CD4-positive, alpha-beta T cell (primary cell): ENCODE data around the gene EIF4B. TPM values are rescaled to one million over a fixed set of nuclear protein-coding genes. Genes with fewer than 3 reads are reported as not detected.

Source experiments
- ATAC-seq: fragments of 200-7000 bp; cut with Tn5 transposase; one replicate; pipeline ENCODE4 v1.10.0; 2022; ENCODE audit warnings: mild to moderate bottlenecking; ENCODE audit not compliant: poor library complexity
- CTCF ChIA-PET: fragments of 350-600 bp; sonication (Branson Sonifier 250); formaldehyde crosslinking; loops from one replicate; lab custom pipeline; 2021; ENCODE audit warnings: antibody characterized with exemption, inconsistent platforms; lab: Charles Lee
- POLR2A ChIA-PET: fragments of 350-600 bp; sonication (Branson Sonifier 250); formaldehyde crosslinking; loops from one replicate; lab custom pipeline; 2021; ENCODE audit warnings: antibody characterized with exemption, inconsistent platforms; lab: Charles Lee
- DNase-seq, 14 experiments: peaks; one replicate each; pipeline ENCODE4 v3.0.0-alpha.2; 2013 to 2020; ENCODE audit warnings: mixed read lengths in 2 of 14
- H3K27ac ChIP-seq, 2 donors: one replicate each; pipeline versions ENCODE4 v1.5.1 to v1.7.0; 2013; ENCODE audit warnings: low read length in 2 of 2, low read depth in 1 of 2, mild to moderate bottlenecking in 1 of 2
- H3K27me3 ChIP-seq, 2 experiments: 1 replicate in 1 of 2; 2 replicates in 1 of 2; pipeline versions ENCODE4 v1.6.1 to v1.7.0; 2013; ENCODE audit warnings: low read length in 2 of 2, control low read depth in 1 of 2, mild to moderate bottlenecking in 1 of 2, moderate library complexity in 1 of 2; ENCODE audit not compliant: insufficient read depth in 2 of 2, control insufficient read depth in 1 of 2
- H3K36me3 ChIP-seq: one replicate; pipeline ENCODE4 v1.6.1; 2013; ENCODE audit warnings: low read length, control low read depth; ENCODE audit not compliant: insufficient read depth
- H3K4me1 ChIP-seq: one replicate; pipeline ENCODE4 v1.6.1; 2013; ENCODE audit warnings: low read length, control low read depth; ENCODE audit not compliant: insufficient read depth
- H3K4me3 ChIP-seq: one replicate; pipeline ENCODE4 v1.5.1; 2013; ENCODE audit warnings: mild to moderate bottlenecking, low read length, moderate library complexity
- H3K9me3 ChIP-seq, 2 experiments: 1 replicate in 1 of 2; 2 replicates in 1 of 2; pipeline versions ENCODE4 v1.6.1 to v1.7.0; 2013; ENCODE audit warnings: low read length in 2 of 2, mild to moderate bottlenecking in 2 of 2, control low read depth in 1 of 2, moderate library complexity in 1 of 2; ENCODE audit not compliant: control insufficient read depth in 1 of 2, insufficient read depth in 1 of 2
- H3K27ac Mint-ChIP-seq: one replicate; pipeline ENCODE4 v1.8.0; 2020; ENCODE audit warnings: mixed read lengths
- H3K27me3 Mint-ChIP-seq: one replicate; pipeline ENCODE4 v1.8.0; 2021; ENCODE audit warnings: mixed read lengths
- H3K36me3 Mint-ChIP-seq: one replicate; pipeline ENCODE4 v1.8.0; 2021; ENCODE audit warnings: low read depth, mixed read lengths
- H3K4me1 Mint-ChIP-seq: one replicate; pipeline ENCODE4 v1.8.0; 2021; ENCODE audit warnings: low read depth, mixed read lengths
- H3K4me3 Mint-ChIP-seq: one replicate; pipeline ENCODE4 v1.8.0; 2020; ENCODE audit warnings: mild to moderate bottlenecking, mixed read lengths
- H3K9me3 Mint-ChIP-seq: one replicate; pipeline ENCODE4 v1.8.0; 2020; ENCODE audit warnings: mixed read lengths
- intact Hi-C, 2 experiments: fragments of 100-400 bp; cut with DNase I in 1 of 2; cut with micrococcal nuclease in 1 of 2; formaldehyde crosslinking; loops; one replicate each; pipeline versions ENCODE4 v1.15.1 to v1.9.0; 2023 to 2025; cut with DNase I, micrococcal nuclease
- total RNA-seq, 174 experiments: library from RNA in 2 of 174; stranded (reverse) in 2 of 174; gene quantifications; one replicate each; pipeline ENCODE4 v1.2.3 and lab custom pipeline; 2021 to 2026
- TF ChIP-seq, protein P1 (sequence below): fragments of 200-600 bp; IDR thresholded peaks from one replicate; pipeline ENCODE4 v1.8.0; 2022; ENCODE audit warnings: antibody characterized with exemption, mild to moderate bottlenecking

EIF4B gene
- total RNA-seq, 2 experiments from 2014 or later, result 794 to 806 TPM

DNA sequence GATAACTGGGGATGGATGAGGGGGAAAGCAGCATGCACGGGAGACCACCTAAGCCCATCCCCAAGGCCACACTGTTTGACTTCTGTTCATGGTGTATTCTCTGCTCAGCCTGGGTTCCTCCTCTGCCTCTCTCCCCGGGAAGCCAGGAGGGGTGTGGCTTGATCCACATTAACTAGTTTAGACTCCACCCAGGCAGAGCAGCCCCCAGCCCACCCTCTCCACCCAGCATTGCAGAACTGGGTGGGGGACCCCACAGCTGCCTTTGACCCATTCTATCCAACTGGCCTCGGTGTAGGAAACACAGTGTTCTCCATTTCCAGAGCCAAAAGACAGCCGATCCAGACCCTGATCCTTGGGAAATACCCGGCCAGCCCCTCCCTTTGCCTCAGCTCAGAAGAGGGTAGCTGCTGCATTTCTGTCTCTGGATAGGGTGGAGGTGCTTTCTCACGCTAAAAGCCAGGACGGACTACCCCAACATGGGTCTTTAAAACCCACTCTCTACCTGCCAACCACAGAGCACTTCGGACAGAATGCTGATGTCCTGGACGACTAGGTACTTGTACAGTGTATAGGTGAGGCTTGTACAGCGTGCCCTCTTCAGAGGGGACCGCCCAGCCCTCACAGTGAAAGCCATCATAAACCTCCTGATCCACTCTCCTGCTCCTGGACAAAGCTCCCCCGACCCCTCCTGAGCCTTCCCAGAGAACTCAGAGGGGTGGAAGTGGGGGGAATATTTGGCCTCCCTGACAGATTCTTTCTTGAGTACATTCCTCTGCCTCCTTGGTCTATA, 63.6 kb downstream of the EIF4B start:
- CTCF ChIA-PET, result interaction anchor here (6.7 kb wide), 1 partner anchor 31 kb away, joined by 114 read pairs; the partner anchor contains the start of genes IGFBP6 and SOAT2
- H3K27ac Mint-ChIP-seq, result peak overlapping the region; percentile 42
- POLR2A ChIA-PET, result interaction anchor here (2.4 kb wide), 1 partner anchor 10 kb away, joined by 9 read pairs; the partner anchor contains the start of gene SPRYD3

DNA sequence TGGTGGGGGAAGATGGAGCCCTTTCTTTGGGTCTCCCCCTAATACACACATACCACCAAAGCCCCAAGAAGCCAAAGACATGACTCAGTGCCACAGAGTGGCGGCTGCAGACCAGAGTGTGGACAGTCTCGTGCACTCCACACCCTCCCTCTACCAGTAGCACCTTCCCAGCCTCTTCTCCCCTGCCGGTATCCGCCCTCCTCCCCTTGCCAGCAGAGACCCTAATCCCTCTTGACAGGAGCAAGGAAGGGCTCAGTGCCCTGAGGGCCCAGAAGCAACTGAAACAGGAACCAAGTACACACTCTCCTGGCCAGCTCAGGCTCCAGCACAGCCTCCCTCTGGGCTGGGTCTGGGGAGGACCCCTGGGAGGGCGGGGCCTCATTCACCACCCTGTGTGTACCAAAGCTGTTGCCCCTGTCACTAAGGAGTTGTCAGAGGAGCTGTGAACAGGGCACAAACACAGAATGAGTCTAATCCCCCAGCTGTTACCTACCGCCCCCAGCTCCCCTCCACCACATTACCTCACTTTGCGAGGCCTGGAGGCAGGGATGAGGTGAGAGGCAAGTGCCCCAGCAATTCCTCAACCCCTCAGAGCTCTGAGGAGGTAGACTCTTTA, 64.7 kb downstream of the EIF4B start:
- intact Hi-C loops, result no loop called here
- H3K36me3 Mint-ChIP-seq, result peaks cover 93% of the 10 kb centered on the region
- Histone ChIP-seq H3K4me3 (no peak overlapping the region), H3K9me3 (no peaks in the 10 kb centered on the region), H3K36me3 (peaks cover 83% of the 10 kb centered on the region), H3K27ac (no peak overlapping the region), H3K27me3 (no peaks in the 10 kb centered on the region), H3K4me1 (peaks cover 8% of the 10 kb centered on the region)
- peaks cover 23% of the 10 kb centered on the region for H3K4me1 Mint-ChIP-seq
- H3K27me3 Mint-ChIP-seq, result no peaks in the 10 kb centered on the region
- no peaks in the 10 kb centered on the region for H3K9me3 Mint-ChIP-seq
- ChIA-PET POLR2A (interaction anchor here (1.0 kb wide), 1 partner anchor 9 kb away, joined by 3 read pairs; the partner anchor contains the start of gene SPRYD3), CTCF (no interaction called here)
- H3K4me3 Mint-ChIP-seq, result peak overlapping the region; percentile 43
- ATAC-seq, result no peak
- H3K27ac Mint-ChIP-seq, result peak overlapping the region; percentile 42
- TF ChIP-seq, protein P1, sequence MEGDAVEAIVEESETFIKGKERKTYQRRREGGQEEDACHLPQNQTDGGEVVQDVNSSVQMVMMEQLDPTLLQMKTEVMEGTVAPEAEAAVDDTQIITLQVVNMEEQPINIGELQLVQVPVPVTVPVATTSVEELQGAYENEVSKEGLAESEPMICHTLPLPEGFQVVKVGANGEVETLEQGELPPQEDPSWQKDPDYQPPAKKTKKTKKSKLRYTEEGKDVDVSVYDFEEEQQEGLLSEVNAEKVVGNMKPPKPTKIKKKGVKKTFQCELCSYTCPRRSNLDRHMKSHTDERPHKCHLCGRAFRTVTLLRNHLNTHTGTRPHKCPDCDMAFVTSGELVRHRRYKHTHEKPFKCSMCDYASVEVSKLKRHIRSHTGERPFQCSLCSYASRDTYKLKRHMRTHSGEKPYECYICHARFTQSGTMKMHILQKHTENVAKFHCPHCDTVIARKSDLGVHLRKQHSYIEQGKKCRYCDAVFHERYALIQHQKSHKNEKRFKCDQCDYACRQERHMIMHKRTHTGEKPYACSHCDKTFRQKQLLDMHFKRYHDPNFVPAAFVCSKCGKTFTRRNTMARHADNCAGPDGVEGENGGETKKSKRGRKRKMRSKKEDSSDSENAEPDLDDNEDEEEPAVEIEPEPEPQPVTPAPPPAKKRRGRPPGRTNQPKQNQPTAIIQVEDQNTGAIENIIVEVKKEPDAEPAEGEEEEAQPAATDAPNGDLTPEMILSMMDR, result no peak
- no peak for DNase-seq

More for the DNA sequence above, 63.6 kb downstream of the EIF4B start:
- Mint-ChIP-seq H3K27me3 (no peaks in the 10 kb centered on the region), H3K4me1 (peaks cover 16% of the 10 kb centered on the region), H3K9me3 (no peaks in the 10 kb centered on the region), H3K4me3 (no peak overlapping the region), H3K36me3 (peaks cover 93% of the 10 kb centered on the region)
- Histone ChIP-seq H3K27ac (no peak overlapping the region), H3K4me3 (no peak overlapping the region), H3K4me1 (peaks cover 12% of the 10 kb centered on the region), H3K9me3 (no peaks in the 10 kb centered on the region), H3K36me3 (peaks cover 83% of the 10 kb centered on the region), H3K27me3 (no peaks in the 10 kb centered on the region)
- intact Hi-C loops, result loop anchor here (5.0 to 10.0 kb wide), 2 partner anchors 125 to 217 kb away; no protein-coding TSS in a partner anchor
- TF ChIP-seq, protein P1, result no peak
- DNase-seq (no peak), ATAC-seq (no peak)

DNA sequence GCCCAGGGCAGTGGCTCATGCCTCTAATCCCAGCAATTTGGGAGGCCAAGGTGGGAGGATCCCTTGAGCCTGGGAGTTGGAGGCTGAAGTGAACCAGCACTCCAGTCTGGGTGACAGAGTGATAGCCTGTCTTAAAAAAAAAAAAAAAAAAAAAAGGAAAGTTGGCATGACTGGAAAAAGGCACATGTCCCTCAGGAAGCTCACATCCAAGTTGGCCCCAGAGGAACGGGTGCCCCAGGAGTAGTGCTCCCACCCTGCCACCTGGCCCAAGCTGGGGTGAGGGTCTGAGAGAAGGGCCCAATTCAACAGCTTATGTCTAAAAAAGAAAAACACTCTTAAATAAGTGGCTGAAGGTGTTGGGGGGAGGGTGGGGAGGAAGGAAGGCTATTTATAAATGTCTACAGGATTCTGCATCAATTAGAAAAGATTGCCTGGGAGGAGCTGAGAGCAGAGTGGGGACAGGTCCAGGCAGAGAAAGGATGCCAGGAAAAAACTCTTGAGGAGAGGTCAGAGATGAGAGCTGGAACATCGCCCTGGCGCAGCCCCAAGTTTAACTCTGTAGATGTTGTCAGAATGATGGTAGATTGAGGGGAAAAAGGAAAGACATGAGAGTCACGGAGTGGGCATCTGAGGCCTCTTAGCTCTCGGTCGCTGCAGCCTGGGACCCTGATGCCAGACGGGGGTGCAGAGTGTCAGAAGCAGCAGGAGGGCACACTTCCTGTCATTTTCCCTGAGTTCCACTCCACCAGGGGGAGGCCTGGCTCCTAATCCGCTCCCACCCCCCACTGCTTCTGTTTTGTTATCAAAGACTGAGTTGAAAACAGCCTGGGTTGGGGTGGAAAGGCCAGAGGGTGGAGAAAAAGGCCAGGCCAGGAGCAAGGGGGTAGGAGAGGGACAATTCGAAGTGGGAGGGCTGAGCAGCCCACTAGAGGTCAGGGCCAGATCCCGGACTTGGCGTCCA, 65.6 kb downstream of the EIF4B start:
- H3K4me3 Mint-ChIP-seq, result no peak overlapping the region
- Histone ChIP-seq H3K4me1 (peaks cover 8% of the 10 kb centered on the region), H3K27ac (no peak overlapping the region), H3K4me3 (no peak overlapping the region), H3K27me3 (no peaks in the 10 kb centered on the region), H3K9me3 (no peaks in the 10 kb centered on the region), H3K36me3 (peaks cover 84% of the 10 kb centered on the region)
- no peaks in the 10 kb centered on the region for H3K9me3 Mint-ChIP-seq
- ChIA-PET CTCF (no interaction called here), POLR2A (interaction anchor here (1.0 kb wide), 1 partner anchor 8 kb away, joined by 3 read pairs; the partner anchor contains the start of gene SPRYD3)
- DNase-seq (no peak), ATAC-seq (no peak)
- peaks cover 91% of the 10 kb centered on the region for H3K36me3 Mint-ChIP-seq
- no peak overlapping the region for H3K27ac Mint-ChIP-seq
- TF ChIP-seq, protein P1, result no peak
- intact Hi-C loops, result no loop called here
- H3K4me1 Mint-ChIP-seq, result peaks cover 22% of the 10 kb centered on the region
- no peaks in the 10 kb centered on the region for H3K27me3 Mint-ChIP-seq
